ENCODE results near the gene KRTAP21-1.

The KRTAP21-1 gene

DNA sequence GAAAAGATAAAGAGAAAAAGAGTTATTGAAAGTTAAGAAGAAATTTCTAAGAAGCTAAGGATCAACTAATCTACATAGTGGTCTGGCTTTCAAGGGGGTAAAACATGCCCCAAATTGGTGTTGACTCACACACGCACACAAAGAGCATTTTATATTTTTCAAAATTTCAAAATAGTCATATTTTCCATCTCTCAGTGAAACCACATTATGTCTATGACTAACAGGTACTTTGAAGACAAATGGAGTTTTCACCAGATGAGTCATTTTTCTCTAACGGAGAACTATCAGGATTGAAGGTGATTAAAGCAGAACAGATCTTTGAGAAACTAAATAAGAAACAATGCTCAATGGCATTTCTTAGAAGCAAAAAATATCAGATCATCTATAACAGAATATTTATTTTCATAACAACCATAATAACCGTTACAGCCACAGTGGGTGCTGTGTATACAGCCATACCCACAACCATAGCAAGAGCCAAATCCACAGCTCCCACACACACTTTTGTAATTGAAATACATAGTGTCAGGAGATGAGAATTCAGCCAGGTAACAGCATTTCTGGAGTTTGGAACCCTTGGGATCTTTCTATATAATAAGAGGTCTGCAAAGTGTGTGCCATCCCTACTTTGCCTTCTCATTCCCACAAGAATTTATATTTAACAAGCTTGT, 36.9 kb downstream of the KRTAP21-1 start, which contains the start of gene KRTAP21-3:
TSS of gene KRTAP21-3 (minus strand) at position 539 of the 671 bp plus-strand sequence. CDS start at position 521, 18 bp downstream.
- Histone ChIP-seq H3K36me3 (ENCODE audit: control insufficient read depth, insufficient read depth, low read length) (no peaks in the 10 kb centered on the region), H3K9me3 (ENCODE audit: control insufficient read depth, insufficient read depth, low read length) (no peaks in the 10 kb centered on the region), H3K4me3 (ENCODE audit: low read depth, low read length) (no peak within 1 kb of the TSS), H3K9ac (ENCODE audit: low read depth, low read length) (no peak within 1 kb of the TSS), H3K4me1 (ENCODE audit: control insufficient read depth, insufficient read depth, low read length) (no peaks in the 10 kb centered on the region), H3K27me3 (ENCODE audit: control insufficient read depth, insufficient read depth, low read length) (no peaks in the 10 kb centered on the region)

GRCh38 chr21:30717105-30717504, 38.1 kb downstream of the KRTAP21-1 start:
- Histone ChIP-seq H3K4me1 (ENCODE audit: control insufficient read depth, insufficient read depth, low read length) (no peaks in the 10 kb centered on the region), H3K27me3 (ENCODE audit: control insufficient read depth, insufficient read depth, low read length) (no peaks in the 10 kb centered on the region), H3K9ac (ENCODE audit: low read depth, low read length) (no peak overlapping the region), H3K4me3 (ENCODE audit: low read depth, low read length) (no peak overlapping the region), H3K9me3 (ENCODE audit: control insufficient read depth, insufficient read depth, low read length) (no peaks in the 10 kb centered on the region), H3K36me3 (ENCODE audit: control insufficient read depth, insufficient read depth, low read length) (no peaks in the 10 kb centered on the region)

DNA sequence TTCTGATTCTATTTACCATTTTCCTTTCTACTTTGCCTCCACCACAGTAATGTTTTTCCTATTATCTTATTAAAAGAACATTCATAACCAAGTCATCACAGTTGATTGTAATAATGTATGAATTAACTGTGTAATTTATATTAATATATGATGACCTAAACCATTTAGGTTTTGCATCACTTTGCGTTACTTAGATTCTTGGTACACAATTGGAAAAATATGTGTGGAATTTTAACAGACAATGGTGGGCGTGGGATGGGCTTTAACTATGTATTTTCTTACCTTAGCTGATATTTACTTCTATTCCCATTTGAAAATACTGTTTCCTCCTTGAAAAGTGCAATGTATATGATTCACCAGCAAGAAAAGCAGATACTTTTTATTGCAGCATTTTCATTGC, 40.3 kb downstream of the KRTAP21-1 start:
- H3K36me3 ChIP-seq (ENCODE audit: control insufficient read depth, insufficient read depth, low read length) = no peaks in the 10 kb centered on the region
- H3K4me3 ChIP-seq (ENCODE audit: low read depth, low read length) = no peak overlapping the region
- no peak overlapping the region for H3K9ac ChIP-seq (ENCODE audit: low read depth, low read length)
- no peaks in the 10 kb centered on the region for H3K27me3 ChIP-seq (ENCODE audit: control insufficient read depth, insufficient read depth, low read length)
- no peaks in the 10 kb centered on the region for H3K4me1 ChIP-seq (ENCODE audit: control insufficient read depth, insufficient read depth, low read length)
- no peaks in the 10 kb centered on the region for H3K9me3 ChIP-seq (ENCODE audit: control insufficient read depth, insufficient read depth, low read length)

DNA sequence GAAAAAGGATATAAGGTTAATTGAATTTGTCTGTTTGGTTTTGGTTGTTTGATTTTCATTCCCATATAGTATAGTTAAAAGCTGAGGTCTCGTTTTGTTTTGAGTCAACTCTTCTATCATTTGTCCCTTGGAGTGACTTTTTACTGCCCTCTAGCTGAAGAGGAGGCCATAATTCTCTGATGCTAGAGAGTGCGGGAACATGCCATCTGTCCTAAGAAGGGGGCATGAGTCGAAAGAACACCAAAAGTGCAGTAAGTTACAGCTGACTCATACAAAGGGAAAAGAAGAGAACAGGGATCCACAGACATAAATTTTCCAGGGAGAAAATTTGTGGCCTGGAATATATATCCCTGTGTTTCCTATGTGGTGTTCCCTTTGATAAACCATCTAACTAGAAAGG, 40.8 kb downstream of the KRTAP21-1 start:
- no peaks in the 10 kb centered on the region for H3K27me3 ChIP-seq (ENCODE audit: control insufficient read depth, insufficient read depth, low read length)
- H3K4me3 ChIP-seq (ENCODE audit: low read depth, low read length) = no peak overlapping the region
- no peaks in the 10 kb centered on the region for H3K36me3 ChIP-seq (ENCODE audit: control insufficient read depth, insufficient read depth, low read length)
- no peaks in the 10 kb centered on the region for H3K9me3 ChIP-seq (ENCODE audit: control insufficient read depth, insufficient read depth, low read length)
- no peaks in the 10 kb centered on the region for H3K4me1 ChIP-seq (ENCODE audit: control insufficient read depth, insufficient read depth, low read length)
- no peak overlapping the region for H3K9ac ChIP-seq (ENCODE audit: low read depth, low read length)

- Histone ChIP-seq H3K9ac (ENCODE audit: low read depth, low read length) (no peak overlapping the region), H3K36me3 (ENCODE audit: control insufficient read depth, insufficient read depth, low read length) (no peaks in the 10 kb centered on the region), H3K4me3 (ENCODE audit: low read depth, low read length) (no peak overlapping the region), H3K27me3 (ENCODE audit: control insufficient read depth, insufficient read depth, low read length) (no peaks in the 10 kb centered on the region), H3K4me1 (ENCODE audit: control insufficient read depth, insufficient read depth, low read length) (no peaks in the 10 kb centered on the region), H3K9me3 (ENCODE audit: control insufficient read depth, insufficient read depth, low read length) (no peaks in the 10 kb centered on the region)
Observed at GRCh38 chr21:30713766-30714165, 41.5 kb downstream of the KRTAP21-1 start.

DNA sequence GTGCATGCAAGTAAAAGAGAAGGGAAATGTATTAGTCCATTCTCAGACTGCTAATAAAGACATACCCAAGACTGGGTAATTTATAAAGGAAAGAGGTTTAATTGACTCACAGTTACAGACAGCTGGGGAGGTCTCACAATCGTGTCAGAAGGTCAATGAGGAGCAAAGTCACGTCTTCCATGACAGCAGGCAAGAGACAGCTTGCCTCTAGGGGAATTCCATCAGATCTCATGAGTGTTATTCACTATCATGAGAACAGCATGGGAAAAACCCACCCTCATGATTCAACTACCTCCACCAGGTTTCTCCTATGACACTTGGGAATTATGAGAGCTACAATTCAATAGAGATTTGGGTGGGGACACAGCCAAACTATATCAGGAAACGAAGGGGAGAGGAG, 44.7 kb downstream of the KRTAP21-1 start:
- H3K4me3 ChIP-seq (ENCODE audit: low read depth, low read length) = no peak overlapping the region
- H3K9me3 ChIP-seq (ENCODE audit: control insufficient read depth, insufficient read depth, low read length) = no peaks in the 10 kb centered on the region
- no peak overlapping the region for H3K9ac ChIP-seq (ENCODE audit: low read depth, low read length)
- no peaks in the 10 kb centered on the region for H3K36me3 ChIP-seq (ENCODE audit: control insufficient read depth, insufficient read depth, low read length)
- no peaks in the 10 kb centered on the region for H3K4me1 ChIP-seq (ENCODE audit: control insufficient read depth, insufficient read depth, low read length)
- H3K27me3 ChIP-seq (ENCODE audit: control insufficient read depth, insufficient read depth, low read length) = no peaks in the 10 kb centered on the region

DNA sequence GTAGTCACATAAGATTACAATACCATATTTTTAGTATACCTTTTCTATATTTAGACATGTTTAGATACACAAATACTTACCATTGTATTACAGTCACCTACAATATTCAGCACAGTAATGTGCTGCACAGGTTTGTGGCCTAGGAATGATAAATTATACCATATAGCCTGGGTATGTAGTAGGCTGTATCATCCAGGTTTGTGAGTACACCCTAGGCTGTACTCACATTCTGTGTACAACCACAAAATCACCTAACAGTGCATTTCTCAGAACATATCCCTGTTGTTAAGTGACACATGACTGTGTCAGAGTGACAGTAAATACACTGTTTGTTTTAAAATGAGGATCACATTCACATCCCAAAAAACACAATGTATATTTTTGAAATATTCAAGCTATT, 47.8 kb downstream of the KRTAP21-1 start:
- H3K9ac ChIP-seq (ENCODE audit: low read depth, low read length) = no peak overlapping the region
- H3K27me3 ChIP-seq (ENCODE audit: control insufficient read depth, insufficient read depth, low read length) = no peaks in the 10 kb centered on the region
- no peaks in the 10 kb centered on the region for H3K9me3 ChIP-seq (ENCODE audit: control insufficient read depth, insufficient read depth, low read length)
- H3K4me1 ChIP-seq (ENCODE audit: control insufficient read depth, insufficient read depth, low read length) = no peaks in the 10 kb centered on the region
- H3K4me3 ChIP-seq (ENCODE audit: low read depth, low read length) = no peak overlapping the region
- no peaks in the 10 kb centered on the region for H3K36me3 ChIP-seq (ENCODE audit: control insufficient read depth, insufficient read depth, low read length)

Data from iPS-15b (cell line).